GM12878 (cell line): ENCODE measurements around the gene ANKRD13D.

Experiments used
- CEBPB ChIP-seq, 2 experiments: fragments of 150-350 bp in 1 of 2; IDR thresholded peaks; 2 replicates each; pipeline ENCODE4 v1.6.1; 2012 to 2014; ENCODE audit warnings: low read depth in 2 of 2, low read length in 2 of 2, borderline replicate concordance in 1 of 2, inconsistent platforms in 1 of 2
- POLR2AphosphoS5 ChIP-seq: IDR thresholded peaks from 2 replicates; pipeline ENCODE4 v1.6.1; 2011; ENCODE audit warnings: mild to moderate bottlenecking, low read length, inconsistent platforms
- TF ChIP-seq, protein P1 (sequence below), 3 experiments: IDR thresholded peaks in 2 of 3; conservative IDR thresholded peaks in 1 of 3; 2 replicates each; pipeline ENCODE4 v1.5.1; 2011; ENCODE audit warnings: low read depth in 3 of 3, low read length in 3 of 3, mild to moderate bottlenecking in 3 of 3, control low read depth in 2 of 3, moderate library complexity in 2 of 3, inconsistent platforms in 1 of 3, mixed read lengths in 1 of 3; ENCODE audit not compliant: control insufficient read depth in 2 of 3, insufficient read depth in 1 of 3; ENCODE audit errors: extremely low read depth in 1 of 3
- TF ChIP-seq, protein P2 (sequence below): IDR thresholded peaks from 2 replicates; pipeline ENCODE4 v1.6.1; 2011; ENCODE audit warnings: mild to moderate bottlenecking, low read depth, low read length, moderate library complexity; ENCODE audit not compliant: insufficient replicate concordance

DNA sequence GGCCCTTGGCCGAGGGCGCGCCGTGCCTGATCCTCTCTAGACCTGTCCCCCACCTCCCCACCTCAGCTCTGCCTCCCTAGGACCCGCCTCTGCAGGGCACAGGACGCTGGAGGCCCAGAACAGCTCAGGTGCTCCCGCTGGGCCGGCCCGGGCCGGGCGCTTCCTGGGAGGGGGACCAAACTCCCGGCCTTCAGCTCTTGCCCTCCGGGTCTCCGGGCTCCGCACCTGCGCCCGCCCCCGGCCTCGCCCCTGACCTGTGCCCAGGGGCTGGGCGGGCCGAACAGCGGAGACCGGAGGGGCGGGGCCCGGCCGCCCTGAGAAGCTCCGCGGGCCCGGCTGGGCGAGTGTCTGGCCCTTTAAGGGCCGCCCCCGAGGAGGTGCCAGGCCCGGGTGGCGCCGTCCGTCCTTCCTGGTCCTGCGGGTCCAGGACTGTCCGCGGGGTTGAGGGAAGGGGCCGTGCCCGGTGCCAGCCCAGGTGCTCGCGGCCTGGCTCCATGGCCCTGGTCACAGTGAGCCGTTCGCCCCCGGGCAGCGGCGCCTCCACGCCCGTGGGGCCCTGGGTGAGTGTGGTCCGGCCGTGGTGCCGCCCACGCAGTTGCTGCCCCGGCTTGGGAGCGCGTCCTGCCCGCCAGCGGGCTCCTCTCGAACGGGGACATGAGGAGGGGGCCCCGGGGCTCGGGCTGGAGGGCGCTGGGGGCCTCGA, 14.2 kb downstream of the ANKRD13D start, which contains the start of gene SSH3:
- no peak for TF ChIP-seq POLR2AphosphoS5
- TF ChIP-seq, protein P1, sequence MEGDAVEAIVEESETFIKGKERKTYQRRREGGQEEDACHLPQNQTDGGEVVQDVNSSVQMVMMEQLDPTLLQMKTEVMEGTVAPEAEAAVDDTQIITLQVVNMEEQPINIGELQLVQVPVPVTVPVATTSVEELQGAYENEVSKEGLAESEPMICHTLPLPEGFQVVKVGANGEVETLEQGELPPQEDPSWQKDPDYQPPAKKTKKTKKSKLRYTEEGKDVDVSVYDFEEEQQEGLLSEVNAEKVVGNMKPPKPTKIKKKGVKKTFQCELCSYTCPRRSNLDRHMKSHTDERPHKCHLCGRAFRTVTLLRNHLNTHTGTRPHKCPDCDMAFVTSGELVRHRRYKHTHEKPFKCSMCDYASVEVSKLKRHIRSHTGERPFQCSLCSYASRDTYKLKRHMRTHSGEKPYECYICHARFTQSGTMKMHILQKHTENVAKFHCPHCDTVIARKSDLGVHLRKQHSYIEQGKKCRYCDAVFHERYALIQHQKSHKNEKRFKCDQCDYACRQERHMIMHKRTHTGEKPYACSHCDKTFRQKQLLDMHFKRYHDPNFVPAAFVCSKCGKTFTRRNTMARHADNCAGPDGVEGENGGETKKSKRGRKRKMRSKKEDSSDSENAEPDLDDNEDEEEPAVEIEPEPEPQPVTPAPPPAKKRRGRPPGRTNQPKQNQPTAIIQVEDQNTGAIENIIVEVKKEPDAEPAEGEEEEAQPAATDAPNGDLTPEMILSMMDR (IDR thresholded peaks at IDR 0.05 in 2 of 3, conservative IDR thresholded peaks at IDR 0.05 in 1 of 3; ENCODE audit: control insufficient read depth in 2 of 3, extremely low read depth in 1 of 3, insufficient read depth in 1 of 3, low read depth in 3 of 3, low read length in 3 of 3) = no peak
- TF ChIP-seq CEBPB (IDR thresholded peaks at IDR 0.05; ENCODE audit: borderline replicate concordance in 1 of 2, low read depth in 2 of 2, low read length in 2 of 2) = no peak
- TF ChIP-seq, protein P2, sequence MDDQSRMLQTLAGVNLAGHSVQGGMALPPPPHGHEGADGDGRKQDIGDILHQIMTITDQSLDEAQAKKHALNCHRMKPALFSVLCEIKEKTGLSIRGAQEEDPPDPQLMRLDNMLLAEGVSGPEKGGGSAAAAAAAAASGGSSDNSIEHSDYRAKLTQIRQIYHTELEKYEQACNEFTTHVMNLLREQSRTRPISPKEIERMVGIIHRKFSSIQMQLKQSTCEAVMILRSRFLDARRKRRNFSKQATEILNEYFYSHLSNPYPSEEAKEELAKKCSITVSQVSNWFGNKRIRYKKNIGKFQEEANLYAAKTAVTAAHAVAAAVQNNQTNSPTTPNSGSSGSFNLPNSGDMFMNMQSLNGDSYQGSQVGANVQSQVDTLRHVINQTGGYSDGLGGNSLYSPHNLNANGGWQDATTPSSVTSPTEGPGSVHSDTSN = no peak
